Upper lobe of left lung (tissue), 4 donors: ENCODE data around the gene KDM2B.

ENCODE experiments used
- EP300 ChIP-seq, 4 donors: sonication (generic); formaldehyde crosslinking; IDR thresholded peaks; one replicate each; pipeline ENCODE4 v1.5.1; 2017; ENCODE audit warnings: antibody characterized with exemption in 4 of 4, control low read depth in 2 of 4
- POLR2AphosphoS5 ChIP-seq, 2 donors: sonication (generic); formaldehyde crosslinking; IDR thresholded peaks; one replicate each; pipeline ENCODE4 v1.5.1; 2017; ENCODE audit warnings: antibody characterized with exemption in 2 of 2
- TF ChIP-seq, protein P1 (sequence below), 6 experiments: fragments of 450-650 bp in 4 of 6; fragments of 200-600 bp in 2 of 6; sonication (generic) in 2 of 6; IDR thresholded peaks; one replicate each; pipeline ENCODE4 v1.5.1; 2016 to 2019; ENCODE audit warnings: antibody characterized with exemption in 6 of 6

DNA sequence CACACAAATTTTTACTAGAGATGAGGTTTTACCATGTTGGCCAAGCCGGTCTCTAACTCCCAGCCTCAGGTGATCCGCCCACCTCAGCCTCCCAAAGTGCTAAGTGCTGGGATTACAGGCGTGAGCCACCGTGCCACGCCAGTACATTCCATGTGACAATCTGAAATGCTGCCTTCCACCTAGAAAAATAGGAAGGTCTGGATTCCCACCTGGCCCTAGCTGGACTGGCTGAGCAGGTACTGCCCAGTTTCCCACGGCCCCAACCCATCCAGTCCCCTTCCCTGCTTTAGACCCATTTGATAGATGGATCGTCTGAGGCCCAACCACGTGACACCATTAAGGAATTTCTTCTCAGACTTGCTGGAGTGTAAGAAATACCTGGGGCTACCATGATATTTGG, 55.4 kb downstream of the KDM2B start:
- TF ChIP-seq, protein P1, sequence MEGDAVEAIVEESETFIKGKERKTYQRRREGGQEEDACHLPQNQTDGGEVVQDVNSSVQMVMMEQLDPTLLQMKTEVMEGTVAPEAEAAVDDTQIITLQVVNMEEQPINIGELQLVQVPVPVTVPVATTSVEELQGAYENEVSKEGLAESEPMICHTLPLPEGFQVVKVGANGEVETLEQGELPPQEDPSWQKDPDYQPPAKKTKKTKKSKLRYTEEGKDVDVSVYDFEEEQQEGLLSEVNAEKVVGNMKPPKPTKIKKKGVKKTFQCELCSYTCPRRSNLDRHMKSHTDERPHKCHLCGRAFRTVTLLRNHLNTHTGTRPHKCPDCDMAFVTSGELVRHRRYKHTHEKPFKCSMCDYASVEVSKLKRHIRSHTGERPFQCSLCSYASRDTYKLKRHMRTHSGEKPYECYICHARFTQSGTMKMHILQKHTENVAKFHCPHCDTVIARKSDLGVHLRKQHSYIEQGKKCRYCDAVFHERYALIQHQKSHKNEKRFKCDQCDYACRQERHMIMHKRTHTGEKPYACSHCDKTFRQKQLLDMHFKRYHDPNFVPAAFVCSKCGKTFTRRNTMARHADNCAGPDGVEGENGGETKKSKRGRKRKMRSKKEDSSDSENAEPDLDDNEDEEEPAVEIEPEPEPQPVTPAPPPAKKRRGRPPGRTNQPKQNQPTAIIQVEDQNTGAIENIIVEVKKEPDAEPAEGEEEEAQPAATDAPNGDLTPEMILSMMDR (IDR thresholded peaks at IDR 0.05), result no peak
- TF ChIP-seq POLR2AphosphoS5 (IDR thresholded peaks at IDR 0.05), result no peak
- no peak for TF ChIP-seq EP300 (IDR thresholded peaks at IDR 0.05)
